ENCODE measurements around the gene IRF2BP2.

DNA sequence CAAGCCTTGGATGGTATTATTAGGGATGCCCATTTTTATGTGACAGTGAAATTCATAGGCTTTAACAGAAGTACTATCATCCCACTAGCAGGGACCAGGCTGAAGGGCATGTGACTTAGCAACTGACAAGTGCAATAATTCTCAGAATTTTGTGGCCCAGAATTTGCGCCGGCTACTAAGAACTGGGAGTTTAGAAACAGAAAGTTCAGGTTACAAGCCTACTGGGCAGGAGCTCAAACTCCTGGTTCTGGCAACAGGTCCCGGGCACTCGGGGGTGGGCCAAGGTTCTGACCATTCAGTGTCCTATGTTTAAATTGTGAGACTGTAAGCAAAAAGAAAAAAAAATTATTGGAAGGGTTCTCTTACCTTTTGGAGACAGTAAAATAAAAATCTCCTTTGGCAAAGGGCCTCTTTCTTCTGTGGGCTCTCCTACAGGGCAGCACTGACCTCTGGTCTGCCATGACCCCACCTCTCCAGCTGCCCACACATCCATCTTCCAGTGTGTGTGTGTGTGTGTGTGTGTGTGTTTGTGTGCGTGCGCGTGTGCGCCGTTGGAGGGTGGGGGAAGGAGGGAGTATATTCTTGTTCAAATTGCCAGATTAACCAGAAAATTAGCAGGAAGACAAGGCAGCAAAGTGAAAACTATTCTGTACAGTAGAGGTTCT lies 26.1 kb downstream of the IRF2BP2 start:
- TF ChIP-seq, protein P1, sequence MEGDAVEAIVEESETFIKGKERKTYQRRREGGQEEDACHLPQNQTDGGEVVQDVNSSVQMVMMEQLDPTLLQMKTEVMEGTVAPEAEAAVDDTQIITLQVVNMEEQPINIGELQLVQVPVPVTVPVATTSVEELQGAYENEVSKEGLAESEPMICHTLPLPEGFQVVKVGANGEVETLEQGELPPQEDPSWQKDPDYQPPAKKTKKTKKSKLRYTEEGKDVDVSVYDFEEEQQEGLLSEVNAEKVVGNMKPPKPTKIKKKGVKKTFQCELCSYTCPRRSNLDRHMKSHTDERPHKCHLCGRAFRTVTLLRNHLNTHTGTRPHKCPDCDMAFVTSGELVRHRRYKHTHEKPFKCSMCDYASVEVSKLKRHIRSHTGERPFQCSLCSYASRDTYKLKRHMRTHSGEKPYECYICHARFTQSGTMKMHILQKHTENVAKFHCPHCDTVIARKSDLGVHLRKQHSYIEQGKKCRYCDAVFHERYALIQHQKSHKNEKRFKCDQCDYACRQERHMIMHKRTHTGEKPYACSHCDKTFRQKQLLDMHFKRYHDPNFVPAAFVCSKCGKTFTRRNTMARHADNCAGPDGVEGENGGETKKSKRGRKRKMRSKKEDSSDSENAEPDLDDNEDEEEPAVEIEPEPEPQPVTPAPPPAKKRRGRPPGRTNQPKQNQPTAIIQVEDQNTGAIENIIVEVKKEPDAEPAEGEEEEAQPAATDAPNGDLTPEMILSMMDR (IDR thresholded peaks at IDR 0.05), result no peak
- TF ChIP-seq EZH2 (IDR thresholded peaks at IDR 0.05; ENCODE audit: borderline replicate concordance, insufficient read depth, low read depth, low read length, poor library complexity, severe bottlenecking), result no peak
